K562 (cell line): ENCODE measurements around the gene ADPRM.

Source experiments
- COPS2 ChIP-seq: fragments of 450-650 bp; conservative IDR thresholded peaks from 2 replicates; pipeline ENCODE4 v1.6.1; 2016; ENCODE audit warnings: mild to moderate bottlenecking, moderate library complexity
- CTCF ChIP-seq, 3 experiments: IDR thresholded peaks in 2 of 3; conservative IDR thresholded peaks in 1 of 3; 2 replicates each; pipeline ENCODE4 v1.5.1; 2011 to 2012; ENCODE audit warnings: low read length in 3 of 3, mild to moderate bottlenecking in 3 of 3, control low read depth in 2 of 3, improper control_type of control experiment in 1 of 3, inconsistent platforms in 1 of 3, low read depth in 1 of 3, mixed read lengths in 1 of 3, moderate library complexity in 1 of 3; ENCODE audit not compliant: insufficient read depth in 2 of 3
- E2F4 ChIP-seq: sonication (generic); formaldehyde crosslinking; IDR thresholded peaks from 2 replicates; pipeline ENCODE4 v1.8.0; 2022; ENCODE audit warnings: mild to moderate bottlenecking, low read depth, missing genetic modification reagents
- EGR1 ChIP-seq: fragments of 450-650 bp; conservative IDR thresholded peaks from 2 replicates; pipeline ENCODE4 v1.6.1; 2017; ENCODE audit warnings: mild to moderate bottlenecking
- MLX ChIP-seq, 2 experiments: fragments of 450-650 bp in 1 of 2; sonication (generic) in 1 of 2; formaldehyde crosslinking; conservative IDR thresholded peaks; 2 replicates each; pipeline versions ENCODE4 v1.4.0 to v1.8.1; 2020 to 2022; ENCODE audit warnings: mild to moderate bottlenecking in 1 of 2, missing genetic modification reagents in 1 of 2
- MYBL2 ChIP-seq, 2 experiments: fragments of 450-650 bp in 1 of 2; sonication (generic) in 1 of 2; formaldehyde crosslinking in 1 of 2; IDR thresholded peaks; 2 replicates each; pipeline versions ENCODE4 v1.6.1 to v1.8.1; 2017 to 2022; ENCODE audit warnings: borderline replicate concordance in 1 of 2, inconsistent platforms in 1 of 2, low read depth in 1 of 2, mild to moderate bottlenecking in 1 of 2, missing genetic modification reagents in 1 of 2, moderate library complexity in 1 of 2
- PATZ1 ChIP-seq: fragments of 250-450 bp; sonication (Bioruptor Pico); IDR thresholded peaks from 2 replicates; pipeline ENCODE4 v1.5.0; 2020; ENCODE audit warnings: mild to moderate bottlenecking, borderline replicate concordance
- PKNOX1 ChIP-seq: fragments of 450-650 bp; IDR thresholded peaks from 2 replicates; pipeline ENCODE4 v1.6.1; 2016
- POLR2A ChIP-seq: fragments of 450-650 bp; conservative IDR thresholded peaks from 2 replicates; pipeline ENCODE4 v1.6.1; 2016
- POLR2AphosphoS5 ChIP-seq: IDR thresholded peaks from 2 replicates; pipeline ENCODE4 v1.6.1; 2011; ENCODE audit warnings: mild to moderate bottlenecking, low read depth, low read length, moderate library complexity; ENCODE audit not compliant: control insufficient read depth, insufficient read depth
- VEZF1 ChIP-seq: fragments of 200-800 bp; sonication (Bioruptor generic); IDR thresholded peaks from 2 replicates; pipeline ENCODE4 v1.6.1; 2017; ENCODE audit warnings: missing genetic modification characterization, missing compliant biosample characterization
- ZFX ChIP-seq: sonication (generic); formaldehyde crosslinking; IDR thresholded peaks from 2 replicates; pipeline ENCODE4 v1.8.0; 2022; ENCODE audit warnings: mild to moderate bottlenecking, missing genetic modification reagents, moderate library complexity
- ZNF263 ChIP-seq: sonication (generic); formaldehyde crosslinking; IDR thresholded peaks from 2 replicates; pipeline ENCODE4 v1.8.0; 2022; ENCODE audit warnings: mild to moderate bottlenecking, missing genetic modification reagents, borderline replicate concordance

GRCh38 chr17:10733666-10734065 is 36.3 kb downstream of the ADPRM start:
- TF ChIP-seq MYBL2 (IDR thresholded peaks at IDR 0.05; ENCODE audit: low read depth) (no peak), MYBL2 (CRISPR knock-in tag; IDR thresholded peaks at IDR 0.05; ENCODE audit: borderline replicate concordance) (no peak), MLX (CRISPR knock-in tag; conservative IDR thresholded peaks at IDR 0.05) (no peak), POLR2A (no peak), EGR1 (no peak), VEZF1 (no peak), PATZ1 (CRISPR knock-in tag) (no peak), COPS2 (no peak), CTCF (IDR thresholded peaks at IDR 0.05 in 2 of 3, conservative IDR thresholded peaks at IDR 0.05 in 1 of 3; ENCODE audit: insufficient read depth in 2 of 3, low read depth in 1 of 3, low read length in 3 of 3) (no peak), E2F4 (no peak), ZFX (CRISPR knock-in tag) (no peak), POLR2AphosphoS5 (no peak), ZNF263 (CRISPR knock-in tag) (no peak), PKNOX1 (no peak)
